Ectodermal cell (in vitro differentiated cells): Measurements from ENCODE around the gene HIF1A. TPM values are rescaled to one million over a fixed set of nuclear protein-coding genes. Genes with fewer than 3 reads are reported as not detected.

Experiments
- H3K27ac ChIP-seq: 2 replicates; pipeline ENCODE4 v1.7.0; 2013; ENCODE audit warnings: mild to moderate bottlenecking, low read depth, low read length; ENCODE audit not compliant: insufficient read depth, poor library complexity, severe bottlenecking
- H3K27me3 ChIP-seq: 2 replicates; pipeline ENCODE4 v1.7.0; 2013; ENCODE audit warnings: mild to moderate bottlenecking, low read length; ENCODE audit not compliant: insufficient read depth, control insufficient read depth, poor library complexity, severe bottlenecking
- H3K36me3 ChIP-seq: one replicate; pipeline ENCODE4 v1.7.0; 2013; ENCODE audit warnings: low read length; ENCODE audit not compliant: control insufficient read depth, insufficient read depth
- H3K4me1 ChIP-seq: one replicate; pipeline ENCODE4 v1.7.0; 2013; ENCODE audit warnings: low read length; ENCODE audit not compliant: control insufficient read depth, insufficient read depth
- H3K4me3 ChIP-seq: 2 replicates; pipeline ENCODE4 v1.7.0; 2013; ENCODE audit warnings: low read depth, low read length, control low read depth; ENCODE audit not compliant: insufficient read depth
- H3K9me3 ChIP-seq: 2 replicates; pipeline ENCODE4 v1.7.0; 2013; ENCODE audit warnings: mild to moderate bottlenecking, low read length, moderate library complexity; ENCODE audit not compliant: control insufficient read depth
- WGBS, 2 experiments: methylation state at CpG; one replicate each; pipeline ENCODE4 v1.1.7; 2013; ENCODE audit warnings: missing lambda C conversion rate in 2 of 2; 5-methylcytosine and 5-hydroxymethylcytosine counted together
- polyA plus RNA-seq, 4 experiments: library from polyadenylated mRNA; stranded (reverse); fragments of 50-300 nt; gene quantifications; one replicate each; pipeline ENCODE4 v1.2.3, GENCODE V29; 2013

HIF1A gene
- polyA plus RNA-seq (2013, experiment 1 of 4), result 180 TPM
- polyA plus RNA-seq (2013, experiment 2 of 4), result 188 TPM
- polyA plus RNA-seq (2013, experiment 3 of 4), result 161 TPM
- 169 TPM for polyA plus RNA-seq (2013, experiment 4 of 4)

- Histone ChIP-seq H3K27ac (peak within 1 kb of the TSS; percentile 98), H3K27me3 (no peaks in the 10 kb centered on the region), H3K9me3 (no peaks in the 10 kb centered on the region), H3K4me1 (peaks cover 21% of the 10 kb centered on the region), H3K4me3 (peak within 1 kb of the TSS; percentile 75), H3K36me3 (no peaks in the 10 kb centered on the region)
- 1% methylated on average over 68 of the region's 68 CpGs for WGBS, 2 experiments
These were observed at the start of gene HIF1A for GRCh38 chr14:61694830-61695694. TSS of gene HIF1A (plus strand) at chr14:61695513. CDS start at chr14:61695805, 292 bp downstream.

DNA sequence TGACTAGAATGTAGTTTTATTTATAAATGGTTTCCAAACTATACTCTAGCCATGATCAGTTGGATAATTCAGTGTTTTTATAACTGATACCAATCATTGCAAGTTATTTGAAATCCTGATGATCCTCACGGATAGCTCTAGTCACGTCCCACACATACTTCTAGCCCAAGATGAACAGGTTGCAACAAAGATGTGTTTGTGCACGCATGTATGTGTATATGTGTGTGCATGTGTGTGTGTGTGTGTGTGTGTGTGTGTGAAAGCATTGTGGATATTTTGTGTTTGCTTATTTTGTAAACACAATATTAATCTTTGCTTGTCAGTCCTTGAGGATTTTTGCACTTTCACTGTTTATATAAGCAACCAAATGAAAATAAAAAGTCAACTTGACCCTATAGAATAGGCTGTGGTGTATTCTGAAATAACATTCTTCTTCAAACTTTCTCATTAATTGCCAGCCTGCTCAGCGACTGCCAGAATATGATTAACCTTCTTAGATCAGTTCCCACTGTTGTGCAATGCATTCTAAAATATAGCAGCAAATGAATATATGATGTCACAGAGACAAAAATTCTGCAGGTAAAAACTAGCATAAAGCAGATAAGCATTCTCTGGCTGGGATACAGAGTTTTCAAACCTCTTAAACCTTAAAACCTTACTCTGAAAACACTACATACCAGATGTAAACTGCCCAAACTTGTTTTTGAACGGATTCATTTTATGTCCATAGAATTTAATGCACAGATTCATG lies 48.8 kb upstream of the HIF1A start:
- peaks cover 13% of the 10 kb centered on the region for H3K4me1 ChIP-seq
- no peak overlapping the region for H3K4me3 ChIP-seq
- 95 to 98% methylated on average over 4 to 5 of the region's 5 CpGs for WGBS, 2 experiments
- no peaks in the 10 kb centered on the region for H3K27me3 ChIP-seq
- H3K9me3 ChIP-seq, result no peaks in the 10 kb centered on the region
- H3K27ac ChIP-seq, result no peak overlapping the region
- no peaks in the 10 kb centered on the region for H3K36me3 ChIP-seq

GRCh38 chr14:61647704-61648103 lies 47.6 kb upstream of the HIF1A start:
- H3K36me3 ChIP-seq, result no peaks in the 10 kb centered on the region
- no peaks in the 10 kb centered on the region for H3K27me3 ChIP-seq
- H3K9me3 ChIP-seq, result no peaks in the 10 kb centered on the region
- H3K4me1 ChIP-seq, result peaks cover 13% of the 10 kb centered on the region
- no peak overlapping the region for H3K27ac ChIP-seq
- H3K4me3 ChIP-seq, result no peak overlapping the region
- WGBS, 2 experiments, result 93 to 96% methylated on average over 5 of the region's 5 CpGs

GRCh38 chr14:61648377-61648776 lies 46.9 kb upstream of the HIF1A start:
- no peaks in the 10 kb centered on the region for H3K27me3 ChIP-seq
- H3K4me3 ChIP-seq, result no peak overlapping the region
- no peaks in the 10 kb centered on the region for H3K36me3 ChIP-seq
- peaks cover 13% of the 10 kb centered on the region for H3K4me1 ChIP-seq
- H3K9me3 ChIP-seq, result no peaks in the 10 kb centered on the region
- no peak overlapping the region for H3K27ac ChIP-seq

DNA sequence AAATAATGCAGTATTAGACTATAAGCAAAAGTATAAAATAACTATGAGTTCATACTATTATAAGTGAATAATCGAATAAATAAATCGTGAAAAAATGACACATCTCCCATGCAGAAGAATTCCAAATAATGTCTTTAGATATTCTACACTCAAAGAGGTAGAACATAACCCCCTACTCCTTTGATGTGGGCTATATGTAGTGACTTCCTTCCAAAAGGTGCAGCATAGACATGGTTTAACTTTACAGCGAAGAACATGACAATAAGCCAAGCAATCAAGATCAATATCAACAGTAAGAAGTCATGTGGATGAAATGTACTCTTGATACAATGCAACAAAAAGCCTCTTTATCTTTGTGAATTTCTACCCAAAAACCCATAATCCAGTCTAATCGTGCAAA lies 46.0 kb upstream of the HIF1A start:
- H3K4me3 ChIP-seq, result no peak overlapping the region
- WGBS, 2 experiments, result 100% methylated on average over 1 to 4 of the region's 4 CpGs
- H3K27ac ChIP-seq, result no peak overlapping the region
- H3K9me3 ChIP-seq, result no peaks in the 10 kb centered on the region
- H3K27me3 ChIP-seq, result no peaks in the 10 kb centered on the region
- no peaks in the 10 kb centered on the region for H3K36me3 ChIP-seq
- H3K4me1 ChIP-seq, result peaks cover 11% of the 10 kb centered on the region

- Histone ChIP-seq H3K36me3 (no peaks in the 10 kb centered on the region), H3K4me1 (no peaks in the 10 kb centered on the region), H3K4me3 (no peak overlapping the region), H3K9me3 (no peaks in the 10 kb centered on the region), H3K27ac (no peak overlapping the region), H3K27me3 (no peaks in the 10 kb centered on the region)
- WGBS, 2 experiments, result 90 to 96% methylated on average over 4 of the region's 4 CpGs
These were observed 44.0 kb upstream of the HIF1A start for GRCh38 chr14:61651355-61651754.

GRCh38 chr14:61652526-61653262 lies 42.6 kb upstream of the HIF1A start:
- H3K4me3 ChIP-seq, result no peak overlapping the region
- H3K36me3 ChIP-seq, result no peaks in the 10 kb centered on the region
- WGBS, 2 experiments, result 91 to 94% methylated on average over 5 of the region's 5 CpGs
- H3K4me1 ChIP-seq, result no peaks in the 10 kb centered on the region
- H3K27me3 ChIP-seq, result no peaks in the 10 kb centered on the region
- no peaks in the 10 kb centered on the region for H3K9me3 ChIP-seq
- no peak overlapping the region for H3K27ac ChIP-seq

DNA sequence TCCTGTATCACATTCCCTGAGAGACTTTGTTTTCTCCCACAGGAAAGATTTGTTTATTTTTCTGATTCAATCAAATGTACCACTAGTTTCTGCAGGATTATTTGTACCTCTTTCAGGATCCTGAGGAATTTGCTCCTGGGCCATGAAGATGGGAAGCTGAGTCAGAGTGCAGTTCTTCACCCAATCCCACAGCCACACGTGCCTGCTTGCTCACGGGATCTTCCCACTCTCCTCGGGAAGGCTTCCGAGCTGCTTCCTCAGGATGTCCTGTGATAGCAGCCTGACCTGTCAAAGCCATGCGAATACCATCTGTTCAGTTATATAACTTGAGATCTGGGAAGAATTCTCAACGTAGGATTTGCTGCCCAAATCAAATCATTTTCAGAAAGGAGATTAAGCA lies 41.8 kb upstream of the HIF1A start:
- no peak overlapping the region for H3K27ac ChIP-seq
- WGBS, 2 experiments, result 62 to 72% methylated on average over 6 of the region's 6 CpGs
- no peaks in the 10 kb centered on the region for H3K27me3 ChIP-seq
- no peaks in the 10 kb centered on the region for H3K4me1 ChIP-seq
- H3K9me3 ChIP-seq, result no peaks in the 10 kb centered on the region
- no peak overlapping the region for H3K4me3 ChIP-seq
- no peaks in the 10 kb centered on the region for H3K36me3 ChIP-seq

GRCh38 chr14:61654026-61654425 lies 41.3 kb upstream of the HIF1A start:
- no peaks in the 10 kb centered on the region for H3K27me3 ChIP-seq
- H3K9me3 ChIP-seq, result no peaks in the 10 kb centered on the region
- H3K4me1 ChIP-seq, result no peaks in the 10 kb centered on the region
- H3K27ac ChIP-seq, result no peak overlapping the region
- H3K36me3 ChIP-seq, result no peaks in the 10 kb centered on the region
- H3K4me3 ChIP-seq, result no peak overlapping the region
- WGBS, 2 experiments, result 97 to 100% methylated on average over 1 of the region's 1 CpG

- no peak overlapping the region for H3K27ac ChIP-seq
- H3K4me3 ChIP-seq, result no peak overlapping the region
These were observed 39.5 kb upstream of the HIF1A start for GRCh38 chr14:61655777-61656176.

More at GRCh38 chr14:61655777-61656176, 39.5 kb upstream of the HIF1A start:
- H3K27me3 ChIP-seq, result no peaks in the 10 kb centered on the region
- no peaks in the 10 kb centered on the region for H3K9me3 ChIP-seq
- WGBS, 2 experiments, result 84 to 94% methylated on average over 3 of the region's 3 CpGs
- H3K36me3 ChIP-seq, result no peaks in the 10 kb centered on the region
- no peaks in the 10 kb centered on the region for H3K4me1 ChIP-seq
